Activated T-helper 17 cell treated with anti-CD3 and anti-CD28 coated beads, Interleukin-2, amount 50 U/mL, for 72 hours (primary cell): ENCODE data around the gene AMHR2. TPM values are rescaled to one million over a fixed set of nuclear protein-coding genes. Genes with fewer than 3 reads are reported as not detected.
"Not testable (repeated sequence)": the region's sequence is repeated elsewhere in the genome, so short reads cannot be mapped to it uniquely, and the experiment has no call there.

Source experiments
- ATAC-seq: fragments of 150-1000 bp; cut with Tn5 transposase; replicated peaks from 2 replicates; pipeline ENCODE4 v1.10.0; 2021; ENCODE audit warnings: mild to moderate bottlenecking, moderate library complexity
- H3K27ac Mint-ChIP-seq: one replicate; pipeline ENCODE4 v1.8.0; 2022; ENCODE audit warnings: mixed read lengths
- H3K27me3 Mint-ChIP-seq: one replicate; pipeline ENCODE4 v1.8.0; 2022; ENCODE audit warnings: mixed read lengths
- H3K36me3 Mint-ChIP-seq: one replicate; pipeline ENCODE4 v1.8.0; 2022; ENCODE audit warnings: low read depth, mild to moderate bottlenecking, mixed read lengths
- H3K4me1 Mint-ChIP-seq: one replicate; pipeline ENCODE4 v1.8.0; 2022; ENCODE audit warnings: mixed read lengths
- H3K4me3 Mint-ChIP-seq: one replicate; pipeline ENCODE4 v1.8.0; 2022; ENCODE audit warnings: mild to moderate bottlenecking, mixed read lengths
- H3K9me3 Mint-ChIP-seq: one replicate; pipeline ENCODE4 v1.8.0; 2022; ENCODE audit warnings: mixed read lengths
- total RNA-seq, 2 donors: library from RNA; stranded (reverse); gene quantifications; one replicate each; pipeline ENCODE4 v1.2.3, GENCODE V29; 2022

Gene AMHR2
- total RNA-seq, 2 donors from 2014 or later: not detected

- H3K27me3 Mint-ChIP-seq: no peaks in the 10 kb centered on the region
- ATAC-seq: peak; percentile 100
- no peaks in the 10 kb centered on the region for H3K36me3 Mint-ChIP-seq
- no peaks in the 10 kb centered on the region for H3K9me3 Mint-ChIP-seq
- peak overlapping the region; percentile 71 for H3K27ac Mint-ChIP-seq
- peaks cover 12% of the 10 kb centered on the region for H3K4me1 Mint-ChIP-seq
- peak overlapping the region; percentile 36 for H3K4me3 Mint-ChIP-seq
These were observed 4.4 kb downstream of the AMHR2 start for GRCh38 chr12:53427905-53428594.

- Mint-ChIP-seq H3K9me3 (no peaks in the 10 kb centered on the region), H3K27me3 (no peaks in the 10 kb centered on the region), H3K36me3 (no peaks in the 10 kb centered on the region), H3K4me1 (peaks cover 12% of the 10 kb centered on the region), H3K4me3 (no peak overlapping the region), H3K27ac (peak overlapping the region; percentile 71)
- ATAC-seq: peak; percentile 1
These were observed 5.1 kb downstream of the AMHR2 start for GRCh38 chr12:53428741-53429140.

- Mint-ChIP-seq H3K4me1 (peaks cover 12% of the 10 kb centered on the region), H3K4me3 (no peak overlapping the region), H3K36me3 (no peaks in the 10 kb centered on the region), H3K27ac (peak overlapping the region; percentile 2), H3K9me3 (no peaks in the 10 kb centered on the region), H3K27me3 (no peaks in the 10 kb centered on the region)
- no peak for ATAC-seq
These were observed 6.5 kb downstream of the AMHR2 start for GRCh38 chr12:53430116-53430515.

GRCh38 chr12:53431187-53431586, 7.5 kb downstream of the AMHR2 start:
- Mint-ChIP-seq H3K27ac (no peak overlapping the region), H3K4me3 (no peak overlapping the region), H3K4me1 (peaks cover 12% of the 10 kb centered on the region), H3K9me3 (no peaks in the 10 kb centered on the region), H3K27me3 (no peaks in the 10 kb centered on the region), H3K36me3 (no peaks in the 10 kb centered on the region)
- ATAC-seq: no peak

GRCh38 chr12:53435326-53435725, 11.7 kb downstream of the AMHR2 start:
- not testable (repeated sequence) for H3K9me3 Mint-ChIP-seq, H3K27me3 Mint-ChIP-seq, H3K4me3 Mint-ChIP-seq, H3K4me1 Mint-ChIP-seq, H3K27ac Mint-ChIP-seq, ATAC-seq, H3K36me3 Mint-ChIP-seq

GRCh38 chr12:53439582-53439981, 15.9 kb downstream of the AMHR2 start:
- H3K27ac Mint-ChIP-seq, ATAC-seq, H3K27me3 Mint-ChIP-seq, H3K9me3 Mint-ChIP-seq: not testable (repeated sequence)
- Mint-ChIP-seq H3K4me3 (peak overlapping the region; percentile 27), H3K4me1 (peaks cover 15% of the 10 kb centered on the region), H3K36me3 (peaks cover 32% of the 10 kb centered on the region)

- Mint-ChIP-seq H3K27ac (peak within 1 kb of the TSS; percentile 96), H3K4me3 (peak within 1 kb of the TSS; percentile 97), H3K9me3 (no peaks in the 10 kb centered on the region), H3K36me3 (peaks cover 49% of the 10 kb centered on the region), H3K27me3 (no peaks in the 10 kb centered on the region), H3K4me1 (peaks cover 15% of the 10 kb centered on the region)
- ATAC-seq: peak; percentile 99
These were observed 17.6 kb downstream of the AMHR2 start, which contains the start of gene PRR13 for GRCh38 chr12:53441040-53441833. PRR13 (plus strand) TSS chr12:53441734; CDS start chr12:53442715, 981 bp downstream.

DNA sequence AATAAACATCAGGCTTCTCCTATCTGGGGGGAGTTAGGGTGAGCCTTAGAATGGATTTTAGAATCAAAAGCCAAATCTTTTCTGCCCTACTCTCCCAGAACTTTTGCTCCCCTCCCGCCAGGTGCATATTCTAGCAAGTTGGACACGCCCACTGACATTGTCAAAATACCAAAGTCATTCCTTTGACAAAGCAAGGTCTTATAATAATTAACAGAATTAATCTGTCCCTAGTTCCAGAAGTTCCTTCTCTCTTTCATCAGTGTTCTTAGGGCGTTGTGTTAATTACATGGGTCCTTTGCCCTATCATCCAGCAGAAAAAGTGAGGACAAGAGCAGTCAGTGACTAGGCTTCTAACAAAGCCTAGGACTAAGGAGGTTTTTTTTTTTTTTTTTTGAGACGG, 20.3 kb downstream of the AMHR2 start:
- H3K27me3 Mint-ChIP-seq: no peaks in the 10 kb centered on the region
- H3K4me3 Mint-ChIP-seq: peak overlapping the region; percentile 97
- peaks cover 74% of the 10 kb centered on the region for H3K36me3 Mint-ChIP-seq
- H3K27ac Mint-ChIP-seq: peak overlapping the region; percentile 1
- no peaks in the 10 kb centered on the region for H3K9me3 Mint-ChIP-seq
- no peak for ATAC-seq
- H3K4me1 Mint-ChIP-seq: peaks cover 15% of the 10 kb centered on the region

DNA sequence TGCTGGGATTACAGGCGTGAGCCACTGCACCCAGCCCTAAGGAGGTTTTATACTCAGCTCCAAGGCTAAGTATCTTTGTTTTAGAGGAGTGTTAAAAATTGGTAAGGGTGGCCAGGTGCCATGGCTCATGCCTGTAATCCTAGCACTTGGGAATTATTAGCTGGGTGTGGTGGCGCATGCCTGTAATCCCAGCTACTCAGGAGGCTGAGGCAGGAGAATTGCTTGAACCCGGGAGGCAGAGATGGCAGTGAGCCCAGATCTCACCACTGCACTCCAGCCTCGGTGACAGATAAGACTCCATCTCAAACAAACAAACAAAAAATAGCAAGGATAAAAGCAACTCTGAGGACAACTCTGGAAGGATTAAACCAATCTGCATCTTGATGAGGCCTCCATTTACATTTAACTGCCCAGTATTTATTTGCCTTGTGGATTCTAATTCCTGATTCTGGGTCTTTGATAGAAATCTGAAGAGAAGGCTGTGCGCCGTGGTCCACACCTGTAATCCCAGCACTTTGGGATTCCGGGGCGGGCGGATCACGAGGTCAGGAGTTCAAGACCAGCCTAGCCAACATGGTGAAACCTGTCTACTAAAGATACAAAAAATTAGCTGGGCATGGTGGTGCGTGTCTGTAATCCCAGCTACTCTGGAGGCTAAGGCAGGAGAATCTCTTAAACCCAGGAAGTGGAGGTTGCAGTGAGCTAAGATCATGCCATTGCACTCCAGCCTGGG, 21.1 kb downstream of the AMHR2 start:
- H3K27me3 Mint-ChIP-seq, ATAC-seq, H3K9me3 Mint-ChIP-seq: not testable (repeated sequence)
- Mint-ChIP-seq H3K27ac (peak overlapping the region; percentile 17), H3K4me1 (peaks cover 15% of the 10 kb centered on the region), H3K36me3 (peaks cover 79% of the 10 kb centered on the region), H3K4me3 (peak overlapping the region; percentile 97)

DNA sequence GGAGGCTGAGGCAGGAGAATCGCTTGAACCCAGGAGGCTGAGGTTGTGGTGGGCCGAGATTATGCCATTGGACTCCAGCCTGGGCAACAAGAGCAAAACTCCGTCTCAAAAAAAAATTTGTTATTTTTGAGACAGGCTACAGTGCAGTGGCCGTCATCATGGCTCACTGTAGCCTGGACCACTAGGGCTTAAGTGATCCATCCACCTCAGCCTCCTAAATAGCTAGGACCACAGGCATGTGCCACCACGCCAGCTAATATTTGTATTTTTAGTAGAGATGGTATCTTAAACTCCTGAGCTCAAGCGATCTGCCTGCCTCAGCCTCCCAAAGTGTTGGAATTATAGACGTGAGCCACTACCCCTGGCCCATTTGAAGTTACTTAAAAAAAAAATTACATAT, 27.3 kb downstream of the AMHR2 start:
- H3K9me3 Mint-ChIP-seq: no peaks in the 10 kb centered on the region
- no peak overlapping the region for H3K27ac Mint-ChIP-seq
- H3K27me3 Mint-ChIP-seq: no peaks in the 10 kb centered on the region
- peaks cover 28% of the 10 kb centered on the region for H3K4me1 Mint-ChIP-seq
- peak overlapping the region; percentile 80 for H3K4me3 Mint-ChIP-seq
- peaks cover 72% of the 10 kb centered on the region for H3K36me3 Mint-ChIP-seq
- ATAC-seq: no peak

DNA sequence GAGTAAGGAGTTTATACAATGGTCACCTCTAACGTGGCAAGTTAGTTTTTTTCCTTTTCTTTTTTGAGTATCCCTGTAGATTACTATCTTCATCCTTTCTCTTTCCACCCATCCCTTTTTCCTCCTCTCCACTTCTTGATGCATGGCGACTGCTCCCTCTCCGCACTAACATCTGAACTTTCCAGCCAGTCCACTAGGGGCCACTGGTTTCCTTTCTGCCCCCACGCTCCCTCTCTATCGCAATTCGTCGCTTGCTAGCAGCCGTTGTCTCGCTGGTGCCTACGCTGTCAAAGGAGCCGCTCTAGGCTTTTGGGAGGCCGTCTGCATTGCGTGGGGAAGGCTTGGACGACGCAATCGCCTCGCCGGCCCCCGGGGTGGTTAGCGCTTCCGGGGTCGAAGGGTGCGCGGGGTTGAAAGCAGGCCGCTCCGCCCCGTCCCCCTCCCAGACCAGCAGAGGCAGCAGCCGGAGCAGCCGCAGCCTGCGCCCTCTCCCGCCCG, 28.1 kb downstream of the AMHR2 start, which contains the start of gene PCBP2:
PCBP2 (plus strand) TSS at position 442 of the 498 bp plus-strand sequence. CDS start 2,699 bp downstream, outside the sequence.
- Mint-ChIP-seq H3K36me3 (peaks cover 72% of the 10 kb centered on the region), H3K4me3 (peak within 1 kb of the TSS; percentile 80), H3K4me1 (peaks cover 28% of the 10 kb centered on the region), H3K9me3 (no peaks in the 10 kb centered on the region), H3K27me3 (no peaks in the 10 kb centered on the region), H3K27ac (peak within 1 kb of the TSS; percentile 87)
- ATAC-seq: peak; percentile 97

- ATAC-seq: peak; percentile 37
- H3K4me1 Mint-ChIP-seq: peaks cover 28% of the 10 kb centered on the region
- H3K27me3 Mint-ChIP-seq: no peaks in the 10 kb centered on the region
- H3K27ac Mint-ChIP-seq: peak overlapping the region; percentile 87
- H3K9me3 Mint-ChIP-seq: no peaks in the 10 kb centered on the region
- peaks cover 74% of the 10 kb centered on the region for H3K36me3 Mint-ChIP-seq
- H3K4me3 Mint-ChIP-seq: peak overlapping the region; percentile 80
These were observed 28.8 kb downstream of the AMHR2 start for GRCh38 chr12:53452159-53453077.

DNA sequence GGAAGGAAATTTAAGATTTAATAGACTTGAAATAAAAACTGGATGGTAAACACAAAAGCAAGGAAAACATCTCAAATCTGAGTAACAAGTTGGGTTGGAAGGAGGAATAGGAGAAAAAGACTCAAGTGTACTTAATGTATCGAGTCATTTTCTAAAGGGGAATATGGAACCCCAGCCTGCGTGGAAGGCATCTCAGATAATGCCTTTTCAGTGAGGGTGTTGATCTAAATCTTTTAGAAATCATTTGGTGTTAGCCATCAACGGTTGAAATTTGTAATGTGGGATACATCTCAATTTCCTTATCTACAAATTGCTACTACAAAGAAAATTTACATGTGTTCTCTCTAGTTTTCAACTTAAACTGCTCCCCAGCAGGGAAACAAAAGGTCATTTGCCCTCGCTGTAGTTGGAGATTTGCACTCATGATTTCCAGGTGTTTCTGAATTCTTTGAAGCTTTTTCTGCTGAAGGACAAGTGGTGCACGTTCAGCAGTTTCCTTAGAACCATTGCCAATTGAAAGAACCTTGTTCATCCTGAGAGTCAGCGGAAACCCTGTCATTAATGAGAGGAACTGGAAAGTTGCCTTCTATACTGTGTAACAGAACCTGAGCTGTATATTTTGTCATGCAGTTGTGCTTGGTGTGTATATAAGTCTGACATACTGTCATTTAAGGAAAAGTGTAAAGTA, 30.4 kb downstream of the AMHR2 start:
- H3K9me3 Mint-ChIP-seq: no peaks in the 10 kb centered on the region
- peak overlapping the region; percentile 80 for H3K4me3 Mint-ChIP-seq
- no peaks in the 10 kb centered on the region for H3K27me3 Mint-ChIP-seq
- H3K27ac Mint-ChIP-seq: peak overlapping the region; percentile 87
- H3K4me1 Mint-ChIP-seq: peaks cover 31% of the 10 kb centered on the region
- peaks cover 74% of the 10 kb centered on the region for H3K36me3 Mint-ChIP-seq
- no peak for ATAC-seq
